Measurements from ENCODE around the gene HS2ST1.

DNA sequence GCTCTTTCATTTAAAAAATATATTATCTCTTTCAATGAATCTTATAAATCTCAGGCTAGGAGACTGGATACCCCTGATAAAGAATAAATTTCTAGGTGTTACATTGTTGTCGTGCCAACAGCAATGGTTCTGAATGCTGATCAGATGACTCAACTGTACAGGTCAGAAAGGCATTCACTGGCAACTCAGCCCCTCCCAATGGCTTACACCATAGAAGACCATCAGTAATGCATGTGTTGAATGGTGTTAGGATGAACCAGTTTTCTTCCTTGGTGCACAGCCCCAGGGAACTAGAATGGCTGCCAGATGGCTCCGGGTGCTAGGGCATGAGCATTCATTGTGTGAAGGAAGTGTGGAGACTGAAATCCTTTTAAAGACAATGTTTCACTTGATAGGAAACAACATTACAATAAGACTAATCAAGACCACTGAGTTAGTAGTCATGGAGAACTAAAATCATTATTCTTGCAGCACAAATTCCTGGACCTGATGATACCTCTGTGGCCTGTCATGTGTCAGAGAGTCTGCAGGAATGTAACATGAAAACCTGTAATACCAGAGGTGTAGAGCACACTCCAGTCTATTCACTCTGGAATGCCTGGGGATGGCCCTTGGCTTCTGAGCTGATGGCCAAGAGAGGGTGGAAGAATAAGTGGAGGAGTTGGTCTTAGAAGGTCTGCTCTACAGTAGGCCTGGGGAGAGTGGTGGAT lies 226.6 kb downstream of the HS2ST1 start:
- TF ChIP-seq, protein P1, sequence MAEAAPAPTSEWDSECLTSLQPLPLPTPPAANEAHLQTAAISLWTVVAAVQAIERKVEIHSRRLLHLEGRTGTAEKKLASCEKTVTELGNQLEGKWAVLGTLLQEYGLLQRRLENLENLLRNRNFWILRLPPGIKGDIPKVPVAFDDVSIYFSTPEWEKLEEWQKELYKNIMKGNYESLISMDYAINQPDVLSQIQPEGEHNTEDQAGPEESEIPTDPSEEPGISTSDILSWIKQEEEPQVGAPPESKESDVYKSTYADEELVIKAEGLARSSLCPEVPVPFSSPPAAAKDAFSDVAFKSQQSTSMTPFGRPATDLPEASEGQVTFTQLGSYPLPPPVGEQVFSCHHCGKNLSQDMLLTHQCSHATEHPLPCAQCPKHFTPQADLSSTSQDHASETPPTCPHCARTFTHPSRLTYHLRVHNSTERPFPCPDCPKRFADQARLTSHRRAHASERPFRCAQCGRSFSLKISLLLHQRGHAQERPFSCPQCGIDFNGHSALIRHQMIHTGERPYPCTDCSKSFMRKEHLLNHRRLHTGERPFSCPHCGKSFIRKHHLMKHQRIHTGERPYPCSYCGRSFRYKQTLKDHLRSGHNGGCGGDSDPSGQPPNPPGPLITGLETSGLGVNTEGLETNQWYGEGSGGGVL (tag by site-specific recombination; IDR thresholded peaks at IDR 0.05): no peak
- TF ChIP-seq ZNF549 (tag by site-specific recombination; IDR thresholded peaks at IDR 0.05): no peak
